K562 (cell line): ENCODE results near the gene KRT80. TPM values are rescaled to one million over a fixed set of nuclear protein-coding genes. Genes with fewer than 3 reads are reported as not detected.
A peak's percentile ranks its signal among the peaks of the same experiment; 100 is the strongest.

Experiments used
- ARID4B ChIP-seq: sonication (generic); formaldehyde crosslinking; IDR thresholded peaks from 2 replicates; pipeline ENCODE4 v1.8.0; 2022; ENCODE audit warnings: mild to moderate bottlenecking, missing genetic modification reagents
- BCOR ChIP-seq: fragments of 450-650 bp; IDR thresholded peaks from 2 replicates; pipeline ENCODE4 v1.6.1; 2016
- E2F5 ChIP-seq: sonication (generic); formaldehyde crosslinking; IDR thresholded peaks from 2 replicates; pipeline ENCODE4 v1.8.0; 2022; ENCODE audit warnings: mild to moderate bottlenecking, missing genetic modification reagents
- FOXA3 ChIP-seq, 2 experiments: fragments of 450-650 bp in 1 of 2; sonication (generic) in 1 of 2; formaldehyde crosslinking; IDR thresholded peaks in 1 of 2; conservative IDR thresholded peaks in 1 of 2; 2 replicates each; pipeline versions ENCODE4 v1.4.0 to v1.8.0; 2020 to 2022; ENCODE audit warnings: mild to moderate bottlenecking in 2 of 2, missing genetic modification reagents in 1 of 2
- HNRNPH1 ChIP-seq: fragments of 200-400 bp; formaldehyde crosslinking; optimal IDR thresholded peaks from 2 replicates; pipeline ENCODE3; 2017; ENCODE audit warnings: low read depth, mild to moderate bottlenecking, low read length, moderate library complexity
- MEF2A ChIP-seq: IDR thresholded peaks from 2 replicates; pipeline ENCODE4 v1.6.1; 2011; ENCODE audit warnings: low read depth, mild to moderate bottlenecking, low read length, moderate library complexity; ENCODE audit not compliant: control insufficient read depth
- MTA2 ChIP-seq: fragments of 450-650 bp; IDR thresholded peaks from 2 replicates; pipeline ENCODE4 v1.6.1; 2016; ENCODE audit warnings: low read depth
- MYNN ChIP-seq, 2 experiments: sonication (generic); formaldehyde crosslinking in 1 of 2; IDR thresholded peaks; 2 replicates each; pipeline versions ENCODE4 v1.5.0 to v1.6.1; 2016 to 2020; ENCODE audit warnings: antibody characterized with exemption in 1 of 2, missing genetic modification reagents in 1 of 2
- NBN ChIP-seq: fragments of 450-650 bp; IDR thresholded peaks from 2 replicates; pipeline ENCODE4 v1.6.1; 2016; ENCODE audit warnings: low read depth, mild to moderate bottlenecking
- NKRF ChIP-seq: fragments of 450-650 bp; IDR thresholded peaks from 2 replicates; pipeline ENCODE4 v1.6.1; 2016; ENCODE audit warnings: borderline replicate concordance
- SRSF1 ChIP-seq: fragments of 200-400 bp; formaldehyde crosslinking; IDR thresholded peaks from 2 replicates; pipeline ENCODE4 v1.6.1; 2017; ENCODE audit warnings: mild to moderate bottlenecking, low read depth, low read length, moderate library complexity
- TCF3 ChIP-seq: sonication (generic); formaldehyde crosslinking; IDR thresholded peaks from 2 replicates; pipeline ENCODE4 v1.4.0; 2020; ENCODE audit warnings: mild to moderate bottlenecking, missing genetic modification reagents
- TFAP4 ChIP-seq: sonication (generic); formaldehyde crosslinking; IDR thresholded peaks from 2 replicates; pipeline ENCODE4 v1.8.0; 2022; ENCODE audit warnings: missing genetic modification reagents, mild to moderate bottlenecking, moderate library complexity, borderline replicate concordance
- TRIM25 ChIP-seq: fragments of 450-650 bp; IDR thresholded peaks from 2 replicates; pipeline ENCODE4 v1.7.0; 2016; ENCODE audit warnings: borderline replicate concordance
- TSC22D4 ChIP-seq: fragments of 450-650 bp; IDR thresholded peaks from 2 replicates; pipeline ENCODE4 v1.6.1; 2016; ENCODE audit warnings: missing genetic modification characterization, missing biosample characterization, control low read depth
- polyA plus RNA-seq, 8 experiments: library from polyadenylated mRNA; depleted of rRNA in 4 of 8; stranded (reverse) in 5 of 8; unstranded in 3 of 8; fragments of >200 nt; fragmentation: Nextera tagmentation in 2 of 8; fragmentation: Illumina TruSeq in 1 of 8; extraction: Ambion mirVana in 2 of 8; extraction: Trizol in 1 of 8; gene quantifications; 2 replicates each; pipeline versions ENCODE4 v1.2.1 to v1.2.3, GENCODE V29; 2011 to 2014; ENCODE audit warnings: inconsistent platforms in 1 of 8, missing spikeins in 1 of 8
- total RNA-seq, 7 experiments: library from RNA; depleted of rRNA in 6 of 7; stranded (reverse); fragments of >200 nt in 6 of 7; fragmentation: Illumina TruSeq in 2 of 7; extraction: Trizol in 2 of 7; gene quantifications; 2 replicates each; pipeline versions ENCODE4 v1.2.1 to v1.2.3, GENCODE V29; 2011 to 2021; ENCODE audit warnings: low replicate concordance in 1 of 7

KRT80 gene
- total and polyA plus RNA-seq, 9 of the 15 experiments (the other 6 are each of a cell fraction or from before 2014, with no cell fraction given), result not detected

- TF ChIP-seq MYNN (IDR thresholded peaks at IDR 0.05) (no peak), MYNN (CRISPR knock-in tag; IDR thresholded peaks at IDR 0.05) (no peak), FOXA3 (CRISPR knock-in tag; conservative IDR thresholded peaks at IDR 0.05 in 1 of 2, IDR thresholded peaks at IDR 0.05 in 1 of 2) (no peak), NKRF (no peak), NBN (no peak), BCOR (no peak), TSC22D4 (no peak), HNRNPH1 (no peak), ARID4B (CRISPR knock-in tag) (no peak), MEF2A (no peak), MTA2 (no peak), SRSF1 (no peak), E2F5 (CRISPR knock-in tag) (no peak), TFAP4 (CRISPR knock-in tag) (0 out of 2 replicates have a peak, but pooled peaks have one; percentile 31), TCF3 (CRISPR knock-in tag) (no peak), TRIM25 (no peak)
Observed at GRCh38 chr12:52147367-52147963, 44.3 kb downstream of the KRT80 start (continued).
